GM20431 (cell line): ENCODE results near the gene KLF3.
"Not testable (repeated sequence)": the region's sequence is repeated elsewhere in the genome, so short reads cannot be mapped to it uniquely, and the experiment has no call there.

Source experiments
- in situ Hi-C: fragments of 300-500 bp; cut with MseI, MboI; formaldehyde crosslinking; loops from one replicate; pipeline ENCODE4 v1.15.0; 2020; ENCODE audit warnings: low sequenced_read_pairs; ENCODE audit not compliant: unreplicated experiment

KLF3 gene

DNA sequence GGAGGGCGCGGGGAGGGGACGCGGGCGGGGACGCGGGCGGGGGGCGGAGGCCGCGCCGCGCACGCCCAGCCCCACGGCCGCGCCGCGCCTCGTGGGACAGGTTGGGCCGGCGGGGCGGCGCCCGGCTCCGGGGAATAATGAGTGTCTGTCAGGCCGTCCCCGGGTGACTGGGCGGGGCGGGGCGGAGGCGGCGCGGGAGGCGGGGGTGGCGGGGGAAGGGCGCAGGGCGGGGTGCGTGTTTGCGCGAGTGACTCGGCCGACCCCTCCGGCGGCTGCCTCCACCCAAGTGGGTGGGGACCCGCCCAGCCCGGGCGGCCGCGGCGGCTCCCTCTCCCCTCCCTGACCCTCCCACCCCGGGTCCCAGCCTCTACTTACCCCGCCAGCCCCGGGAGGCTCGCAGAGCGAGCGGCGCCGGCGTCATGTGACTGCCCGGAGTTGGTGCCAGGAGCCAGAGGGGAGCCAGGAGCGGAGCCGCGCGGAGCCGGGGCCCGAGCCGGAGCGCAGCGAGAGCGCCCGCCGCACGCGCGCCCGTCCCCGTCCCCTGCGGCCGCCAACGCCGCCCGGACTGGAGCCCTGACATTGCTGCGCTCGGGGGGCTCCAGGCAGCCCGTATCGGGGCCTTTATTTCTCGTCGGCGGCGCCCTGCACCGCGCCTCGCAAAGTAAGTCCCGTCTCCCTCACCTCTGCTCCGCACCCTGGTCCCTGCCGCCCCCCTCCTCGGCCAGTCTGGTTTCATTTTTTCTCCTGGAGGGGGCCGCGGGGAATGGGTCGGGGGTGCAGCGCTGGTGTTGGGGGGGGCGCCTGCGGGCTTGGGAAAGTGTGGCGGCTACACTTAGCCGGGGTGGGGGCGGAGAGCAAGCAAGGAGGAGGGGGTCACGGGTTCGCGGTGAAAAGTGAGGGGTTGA, at the start of gene KLF3:
TSS of gene KLF3 (plus strand) at position 399 of the 905 bp plus-strand sequence. CDS start 16,427 bp downstream, outside the sequence.
- in situ Hi-C loops: no loop called here

DNA sequence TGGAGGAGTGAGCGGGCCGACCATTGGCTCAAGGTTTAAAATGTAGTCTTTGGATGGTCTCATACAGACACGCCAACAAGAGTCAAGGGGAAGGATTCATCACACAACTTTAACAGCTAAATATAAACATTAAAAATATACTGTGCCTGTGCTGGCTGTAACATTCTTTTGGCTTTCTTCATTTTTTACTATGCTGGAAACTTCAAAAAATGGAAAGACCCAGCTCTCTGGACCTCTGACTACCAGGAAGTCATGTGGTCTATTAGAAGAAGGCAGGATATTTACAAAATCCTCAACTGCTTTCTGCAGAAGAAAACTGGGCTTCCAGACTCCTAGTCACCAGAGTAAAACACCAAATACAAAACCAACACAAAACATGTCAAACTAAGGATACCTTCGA, 49.8 kb upstream of the KLF3 start:
- in situ Hi-C loops: no loop called here

DNA sequence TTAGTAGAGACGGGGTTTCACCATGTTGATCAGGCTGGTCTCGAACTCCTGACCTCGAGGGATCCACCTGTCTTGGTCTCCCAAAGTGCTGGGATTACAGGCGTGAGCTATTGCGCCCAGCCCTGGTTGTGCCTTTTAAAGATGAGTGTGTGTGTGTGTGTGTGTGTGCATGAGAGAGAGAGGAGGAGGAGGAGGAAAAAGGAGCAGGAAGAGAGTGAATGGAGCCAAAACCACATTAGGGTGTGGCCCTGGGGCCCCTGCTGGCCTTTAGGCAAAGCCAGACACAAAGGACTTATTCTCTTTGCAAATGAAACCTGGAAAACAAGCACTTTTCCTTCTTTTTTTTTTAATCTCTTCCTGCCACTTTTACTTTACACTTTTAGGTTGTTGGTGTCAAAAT, 48.2 kb upstream of the KLF3 start:
- in situ Hi-C loops: no loop called here

DNA sequence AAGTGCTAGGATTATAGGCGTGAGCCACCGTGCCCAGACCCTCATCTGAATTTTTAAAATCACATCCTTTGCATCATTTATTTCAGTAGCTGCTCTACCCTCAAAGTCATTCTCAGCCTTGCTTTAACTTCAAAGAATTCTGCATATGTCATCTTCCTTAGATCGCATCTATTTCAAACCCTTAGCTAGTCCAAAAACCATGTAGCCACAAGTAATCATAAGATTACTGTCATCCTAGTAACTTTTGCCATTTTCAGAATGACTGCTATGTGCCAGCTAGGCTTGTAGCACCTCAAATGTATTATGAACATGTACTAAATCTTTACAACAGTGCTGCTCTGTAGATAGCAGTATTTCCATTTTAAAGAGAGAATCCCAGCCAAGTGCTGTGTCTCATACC, 45.5 kb upstream of the KLF3 start:
- in situ Hi-C loops: no loop called here

DNA sequence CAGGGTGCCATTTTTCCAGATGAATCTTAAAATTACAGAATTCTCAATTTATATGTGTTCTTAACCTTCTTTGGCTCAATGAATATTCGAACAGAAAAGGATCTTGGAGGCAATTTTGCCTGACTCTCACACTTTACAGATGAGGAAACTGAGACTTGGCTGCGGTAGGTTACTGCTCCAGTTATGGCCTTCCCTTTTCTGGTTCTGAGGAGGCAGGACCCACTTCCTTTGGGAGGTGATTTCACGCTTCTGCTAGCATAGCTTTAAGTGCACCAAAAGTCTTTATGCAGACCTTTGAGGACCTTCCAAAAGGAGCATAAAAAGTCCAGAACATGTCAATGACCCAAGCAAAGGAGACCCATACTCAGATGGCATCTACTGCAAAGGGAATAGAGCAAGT, 44.7 kb upstream of the KLF3 start:
- in situ Hi-C loops: no loop called here

DNA sequence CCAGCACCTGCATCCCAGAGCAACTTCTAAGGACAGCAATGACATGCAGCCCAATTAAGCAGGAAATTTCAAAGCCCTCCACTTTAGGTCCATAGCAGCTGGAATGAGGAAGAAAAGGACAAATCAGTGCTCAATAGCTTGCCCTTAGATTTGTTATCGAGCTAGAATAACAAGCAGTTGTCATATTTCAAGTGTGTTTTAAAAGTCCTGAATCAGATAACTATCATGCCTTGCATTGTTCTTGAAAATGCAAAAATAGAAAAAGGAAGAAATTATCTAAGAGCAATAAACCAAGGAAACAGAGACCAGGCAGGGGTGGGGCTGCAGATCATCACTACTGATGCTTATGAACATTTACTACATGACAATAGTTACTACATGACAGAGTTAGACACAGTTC, 43.9 kb upstream of the KLF3 start:
- in situ Hi-C loops: no loop called here

DNA sequence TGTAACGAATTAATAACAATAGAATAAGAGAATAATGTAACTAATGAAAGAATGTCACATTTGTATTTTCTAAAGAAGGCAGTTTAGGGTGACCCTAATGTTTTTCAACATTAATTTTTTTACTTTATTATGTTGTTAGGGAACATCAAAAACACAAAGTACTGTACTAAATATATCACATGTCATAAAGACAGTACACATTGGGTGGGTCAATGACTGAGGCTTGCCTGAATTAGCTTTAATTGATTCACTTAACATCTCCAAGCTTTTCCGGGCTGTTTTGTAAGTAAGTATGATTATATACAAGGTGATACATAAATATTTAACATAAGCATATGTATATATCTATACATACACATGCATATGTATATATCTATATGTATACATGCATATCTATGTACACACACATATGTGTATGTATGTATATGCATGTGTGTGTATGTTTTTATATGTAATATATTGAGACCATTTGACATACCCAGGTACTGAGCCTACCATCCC, 43.4 kb upstream of the KLF3 start:
- in situ Hi-C loops: no loop called here

DNA sequence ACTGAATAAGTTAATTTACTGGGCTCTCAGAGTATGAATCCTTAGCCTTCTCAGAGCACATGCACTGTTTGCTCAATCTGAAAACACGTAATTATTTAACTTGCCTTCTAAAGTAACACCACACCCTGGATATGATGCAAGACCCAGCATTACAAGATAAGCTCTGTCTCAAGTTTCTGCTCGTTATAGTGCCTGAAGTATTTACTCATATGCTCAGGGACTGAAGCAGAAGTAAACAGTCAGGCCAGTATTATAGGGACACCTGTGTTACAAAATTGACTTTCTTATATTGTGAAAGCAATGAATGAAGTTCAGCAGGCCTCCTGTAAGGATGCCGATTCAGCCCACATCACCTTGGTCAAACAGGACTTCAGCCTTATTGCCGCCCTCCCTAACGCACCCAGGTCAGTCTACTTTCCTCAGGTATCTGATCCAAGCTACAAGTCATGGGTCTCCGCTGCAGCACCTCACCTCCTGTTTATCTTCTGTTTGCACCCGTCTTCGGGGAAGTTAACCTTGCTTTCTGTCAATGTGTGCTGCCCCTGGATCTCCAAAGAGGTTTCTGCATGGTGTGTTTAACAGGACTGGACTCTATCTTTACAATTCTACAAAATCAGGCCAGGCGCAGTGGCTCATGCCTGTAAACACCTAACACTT, 42.8 kb upstream of the KLF3 start:
- in situ Hi-C loops: no loop called here

DNA sequence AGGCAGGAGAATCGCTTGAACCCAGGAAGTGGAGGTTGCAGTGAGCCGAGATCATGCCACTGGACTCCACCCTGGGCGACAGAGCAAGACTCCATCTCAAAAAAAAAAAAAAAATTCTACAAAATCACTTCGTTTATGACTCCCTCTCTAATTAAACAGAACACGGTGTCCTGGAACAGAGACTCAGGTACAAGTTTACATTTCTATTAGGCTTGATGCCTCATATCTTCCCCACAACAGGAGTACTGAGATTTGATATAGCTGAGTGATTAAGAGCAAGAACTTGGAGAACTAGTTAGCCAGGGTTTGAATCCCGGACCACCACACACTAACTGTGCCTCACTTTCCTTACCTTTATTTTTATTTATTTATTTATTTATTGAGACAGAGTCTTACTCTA, 42.2 kb upstream of the KLF3 start:
- in situ Hi-C loops: no loop called here

DNA sequence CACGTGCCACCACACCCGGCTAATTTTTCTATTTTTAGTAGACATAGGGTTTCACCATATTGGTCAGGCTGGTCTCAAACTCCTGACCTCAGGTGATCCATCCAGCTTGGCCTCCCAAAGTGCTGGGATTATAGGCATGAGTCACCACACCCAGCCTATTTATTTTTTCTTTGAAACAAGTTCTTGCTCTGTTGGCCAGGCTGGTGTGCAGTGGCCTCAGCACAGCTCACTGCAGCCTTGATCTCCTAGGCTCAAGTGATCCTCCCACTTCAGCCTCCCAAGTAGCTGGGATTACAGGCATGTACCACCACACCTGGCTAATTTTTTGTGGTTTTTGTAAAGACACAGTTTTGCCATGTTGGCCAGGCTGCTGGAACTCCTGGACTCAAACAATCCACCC, 41.7 kb upstream of the KLF3 start:
- in situ Hi-C loops: not testable (repeated sequence)

DNA sequence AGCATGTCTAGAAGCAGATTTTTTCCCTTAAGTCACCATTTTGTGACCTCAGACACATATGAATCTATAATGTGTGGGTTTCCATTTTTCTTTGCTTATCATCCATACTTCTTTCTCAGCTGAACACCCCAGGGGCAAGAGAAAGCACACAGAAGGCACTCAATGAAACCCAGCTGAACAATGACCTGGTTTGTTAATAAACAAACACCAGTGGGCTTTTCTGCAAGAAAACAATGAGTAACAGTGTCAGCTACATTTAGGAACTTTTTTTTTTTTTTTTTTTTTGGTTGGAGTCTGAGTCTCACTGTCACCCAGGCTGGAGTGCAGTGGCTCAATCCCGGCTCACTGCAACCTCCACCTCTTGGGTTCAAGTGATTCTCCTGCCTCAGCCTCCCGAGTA, 40.7 kb upstream of the KLF3 start:
- in situ Hi-C loops: no loop called here

DNA sequence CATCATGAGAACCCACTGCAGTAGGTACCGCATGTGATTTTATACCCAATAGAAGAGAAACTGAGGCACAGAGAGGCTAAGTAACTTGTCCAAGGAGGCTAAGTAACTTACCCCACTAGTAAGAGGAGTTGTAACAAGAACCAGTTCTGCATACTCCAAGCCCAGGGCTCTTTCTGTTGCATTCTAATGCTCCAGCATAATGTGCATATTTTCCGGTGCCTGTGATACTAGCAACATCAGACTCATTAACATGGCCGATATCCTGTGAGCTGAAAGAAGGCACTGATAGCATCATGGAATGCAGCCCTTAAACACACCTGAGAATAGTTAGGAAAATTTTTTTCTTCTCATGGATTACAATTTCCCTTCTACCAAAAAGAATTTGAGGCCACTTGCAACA, 39.7 kb upstream of the KLF3 start:
- in situ Hi-C loops: no loop called here

DNA sequence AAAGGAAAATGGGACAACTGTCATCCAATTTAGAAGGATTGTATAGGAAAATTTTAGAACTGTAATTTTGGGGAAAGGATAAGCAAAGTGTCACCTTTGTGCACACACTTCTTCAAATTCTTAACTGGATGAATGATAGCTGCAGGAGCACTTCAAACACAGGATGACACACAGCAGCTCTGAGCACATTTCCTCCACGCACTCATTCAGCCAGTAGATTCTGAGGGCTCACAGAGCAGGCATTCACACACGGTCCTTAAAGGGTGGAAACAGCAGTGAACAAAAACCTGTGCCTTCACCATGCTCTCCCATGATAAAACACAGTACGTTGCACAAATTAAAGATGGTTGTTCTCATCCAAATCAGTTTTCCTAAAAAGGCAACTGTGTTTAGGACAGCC, 38.5 kb upstream of the KLF3 start:
- in situ Hi-C loops: no loop called here

DNA sequence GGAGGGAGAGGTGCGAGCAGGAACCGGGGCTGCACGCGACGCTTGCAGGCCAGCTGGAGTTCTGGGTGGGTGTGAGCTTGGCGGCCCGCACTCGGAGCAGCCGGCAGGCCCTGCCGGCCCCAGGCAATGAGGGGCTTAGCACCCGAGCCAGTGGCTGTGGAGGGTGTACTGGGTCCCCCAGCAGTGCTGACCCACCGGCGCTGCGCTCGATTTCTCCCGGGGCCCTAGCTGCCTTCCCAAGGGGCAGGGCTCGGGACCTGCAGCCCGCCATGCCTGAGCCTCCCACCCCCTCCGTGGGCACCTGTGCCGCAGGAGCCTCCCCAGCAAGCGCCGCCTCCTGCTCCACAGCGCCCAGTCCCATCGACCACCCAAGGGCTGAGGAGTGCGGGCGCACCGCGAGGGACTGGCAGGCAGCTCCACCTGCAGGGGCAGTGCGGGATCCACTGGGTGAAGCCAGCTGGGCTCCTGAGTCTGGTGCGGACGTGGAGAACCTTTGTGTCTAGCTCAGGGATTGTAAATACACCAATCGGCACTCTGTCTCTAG, 37.0 kb upstream of the KLF3 start:
- in situ Hi-C loops: not testable (repeated sequence)

DNA sequence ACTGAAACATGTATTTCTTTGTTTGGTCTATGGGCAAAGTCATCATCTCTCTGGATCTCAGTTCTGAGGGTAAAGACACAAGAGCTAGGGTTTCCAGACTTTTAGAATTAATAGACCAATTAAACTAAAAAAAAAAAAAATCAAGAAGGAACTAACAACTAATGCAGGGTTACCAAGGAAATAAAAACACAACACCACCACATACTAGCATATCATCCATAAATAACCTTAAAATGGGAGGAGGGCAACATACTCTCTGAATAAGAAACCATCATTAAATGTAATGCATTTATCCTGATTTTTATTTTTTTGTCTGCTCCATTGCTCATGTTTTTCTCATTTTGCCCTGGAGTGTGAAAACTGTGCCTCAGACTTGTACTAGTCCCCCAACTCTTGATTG, 33.5 kb upstream of the KLF3 start:
- in situ Hi-C loops: no loop called here

DNA sequence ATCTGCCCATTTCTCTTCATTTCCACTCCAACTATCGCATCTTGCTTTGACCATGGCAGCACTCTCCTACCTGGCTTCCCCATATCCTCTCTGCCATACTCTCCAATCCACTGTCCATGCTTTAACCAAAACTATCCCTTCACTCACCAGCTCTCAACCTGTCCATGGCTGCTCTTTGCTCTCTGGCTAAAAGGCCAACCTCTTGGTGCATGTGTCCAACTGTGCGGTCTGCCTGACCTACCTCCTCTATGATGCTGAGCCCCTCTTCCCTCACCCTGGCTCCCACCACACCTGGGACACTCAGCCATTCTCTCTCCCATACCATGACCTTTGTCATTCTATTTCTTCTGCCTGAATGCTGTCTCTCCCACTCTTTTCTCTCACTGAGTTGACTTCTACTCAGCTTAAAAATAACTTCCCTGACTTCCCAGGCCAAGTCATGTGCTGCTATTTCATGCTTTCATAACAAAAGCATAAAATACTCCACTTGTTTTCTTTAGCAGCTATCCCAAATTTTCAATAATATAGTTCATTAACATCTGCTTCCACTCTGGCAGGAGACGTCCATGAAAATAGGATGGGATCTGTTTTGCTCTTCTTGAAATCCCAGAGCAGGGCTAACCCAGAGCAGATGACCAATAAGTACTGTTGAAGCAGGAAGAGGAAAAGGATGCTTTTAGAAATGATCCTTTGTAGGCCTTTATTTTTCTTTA, 29.8 kb upstream of the KLF3 start:
- in situ Hi-C loops: no loop called here

DNA sequence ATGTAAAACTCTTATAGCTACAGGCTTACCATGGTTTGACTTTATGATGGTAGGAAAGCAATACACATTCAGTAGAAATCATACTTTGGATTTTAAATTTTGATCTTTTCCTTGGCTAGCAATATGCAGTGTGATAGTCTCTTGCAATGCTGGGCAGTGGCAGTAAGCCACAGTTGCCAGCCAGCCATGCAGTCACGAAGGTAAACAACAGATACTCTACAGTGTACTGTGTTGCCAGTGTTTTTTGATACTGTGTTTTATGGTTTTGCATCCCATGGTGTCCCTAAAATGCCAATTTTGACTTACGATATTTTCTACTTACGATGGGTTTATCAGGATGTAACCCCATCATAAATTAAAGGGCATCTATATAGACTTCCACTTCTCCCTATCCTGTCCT, 24.8 kb upstream of the KLF3 start:
- in situ Hi-C loops: no loop called here

DNA sequence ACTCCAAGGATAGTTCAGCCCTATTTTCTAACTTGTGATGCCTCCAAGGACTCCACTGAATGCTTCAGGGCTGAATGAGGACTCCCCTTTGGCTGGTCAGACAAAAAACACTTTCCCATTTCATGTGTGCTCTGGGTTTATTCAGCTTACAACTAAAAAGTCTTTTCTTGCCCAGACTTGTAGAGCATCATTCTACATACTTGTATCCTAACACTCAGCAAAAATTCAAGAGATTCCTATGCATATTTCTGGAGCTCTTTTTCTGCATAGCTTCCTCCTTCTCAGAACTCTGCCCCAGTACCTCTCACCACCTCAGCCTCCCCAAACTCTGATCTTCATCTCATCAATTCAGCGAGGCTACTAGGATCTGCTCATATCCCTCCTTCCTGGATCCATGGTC, 22.2 kb upstream of the KLF3 start:
- in situ Hi-C loops: no loop called here

DNA sequence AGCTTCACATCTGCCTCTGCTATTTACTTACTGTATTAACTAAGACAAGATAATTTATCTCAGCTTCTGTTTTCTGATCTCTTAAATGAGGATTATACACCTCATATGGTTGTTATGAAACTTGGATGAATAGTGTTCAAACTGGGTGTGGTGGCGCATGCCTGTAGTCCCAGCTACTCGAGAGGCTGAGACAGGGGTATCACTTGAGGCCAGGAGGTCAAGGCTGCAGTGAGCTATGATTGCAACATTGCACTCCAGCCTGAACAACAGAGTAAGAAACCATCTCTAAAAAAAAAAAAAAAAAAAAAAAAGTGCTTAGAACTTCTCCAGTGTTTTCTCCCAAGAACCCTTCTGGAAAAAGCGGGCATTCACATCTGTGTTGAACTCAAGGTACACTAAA, 19.8 kb upstream of the KLF3 start:
- in situ Hi-C loops: no loop called here

DNA sequence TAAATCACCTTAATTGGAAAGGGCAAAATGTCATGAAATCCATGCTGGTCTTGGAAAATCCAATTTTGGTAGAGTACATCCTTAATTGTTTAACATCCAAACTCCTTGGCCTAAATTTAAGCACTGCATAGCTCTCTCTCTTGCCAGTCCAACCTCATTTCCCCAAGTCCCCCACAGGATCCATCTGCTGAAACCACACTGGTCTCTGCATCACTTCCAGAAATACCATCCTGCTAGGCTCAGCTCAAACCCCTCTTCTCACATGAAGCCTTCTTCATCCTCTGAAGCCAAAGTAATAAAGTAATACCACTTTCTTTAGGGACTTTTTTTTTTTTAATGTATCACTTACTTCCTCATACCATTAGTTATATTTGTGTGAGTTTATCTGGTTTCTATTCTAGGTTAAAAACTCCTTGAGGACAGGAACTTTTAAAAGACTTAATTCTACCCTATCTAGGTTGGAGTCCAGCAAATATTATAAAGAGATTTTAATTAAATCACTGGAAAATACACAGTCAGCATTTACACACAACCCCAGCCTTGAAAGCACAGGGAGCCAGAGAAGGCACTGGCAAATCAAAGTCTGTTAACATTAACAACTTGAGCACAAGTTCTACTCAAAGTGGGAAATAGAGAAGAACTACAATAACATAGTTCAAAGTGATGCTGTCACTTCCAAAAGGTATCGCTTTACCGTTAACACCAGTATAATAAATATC, 16.7 kb upstream of the KLF3 start:
- in situ Hi-C loops: no loop called here
